GM21825 (cell line): ENCODE measurements around the gene WFS1.

Source experiments
- ATAC-seq: cut with Tn5 transposase; IDR thresholded peaks from one replicate; pipeline ENCODE4 v1.9.1; 2021; ENCODE audit warnings: mild to moderate bottlenecking, moderate library complexity; ENCODE audit not compliant: unreplicated experiment

WFS1 gene

GRCh38 chr4:6322761-6323566 is 53.3 kb downstream of the WFS1 start:
- ATAC-seq: no peak

GRCh38 chr4:6324461-6324998 is 54.9 kb downstream of the WFS1 start:
- no peak for ATAC-seq

GRCh38 chr4:6324999-6325787 is 55.5 kb downstream of the WFS1 start:
- ATAC-seq: no peak

GRCh38 chr4:6325788-6326290 is 56.2 kb downstream of the WFS1 start:
- no peak for ATAC-seq

- ATAC-seq: no peak
Observed at GRCh38 chr4:6326312-6327060, 56.8 kb downstream of the WFS1 start.

GRCh38 chr4:6327220-6327917 is 57.7 kb downstream of the WFS1 start:
- ATAC-seq: no peak

- ATAC-seq: no peak
Observed at GRCh38 chr4:6328526-6328925, 58.9 kb downstream of the WFS1 start.

- ATAC-seq: no peak
Observed at GRCh38 chr4:6329478-6330383, 60.1 kb downstream of the WFS1 start.

GRCh38 chr4:6330384-6330767 is 60.7 kb downstream of the WFS1 start:
- ATAC-seq: no peak

- no peak for ATAC-seq
Observed at GRCh38 chr4:6331018-6331417, 61.4 kb downstream of the WFS1 start.

- ATAC-seq: no peak
Observed at GRCh38 chr4:6331468-6331867, 61.8 kb downstream of the WFS1 start.

- ATAC-seq: no peak
Observed at GRCh38 chr4:6332042-6332668, 62.5 kb downstream of the WFS1 start.

GRCh38 chr4:6332669-6333050 is 63.0 kb downstream of the WFS1 start:
- ATAC-seq: no peak

- ATAC-seq: no peak
Observed at GRCh38 chr4:6333301-6334202, 63.9 kb downstream of the WFS1 start.

GRCh38 chr4:6334203-6334887 is 64.7 kb downstream of the WFS1 start:
- ATAC-seq: no peak

GRCh38 chr4:6335040-6335590 is 65.5 kb downstream of the WFS1 start:
- no peak for ATAC-seq

- ATAC-seq: no peak
Observed at GRCh38 chr4:6336166-6336565, 66.5 kb downstream of the WFS1 start.
